DMS79 (cell line): Measurements from ENCODE around the gene JARID2.
A peak's percentile ranks its signal among the peaks of the same experiment; 100 is the strongest.

ENCODE experiments used
- DNase-seq: peaks from one replicate; lab custom pipeline; 2025; lab: John Stamatoyannopoulos, UW

The JARID2 gene

DNA sequence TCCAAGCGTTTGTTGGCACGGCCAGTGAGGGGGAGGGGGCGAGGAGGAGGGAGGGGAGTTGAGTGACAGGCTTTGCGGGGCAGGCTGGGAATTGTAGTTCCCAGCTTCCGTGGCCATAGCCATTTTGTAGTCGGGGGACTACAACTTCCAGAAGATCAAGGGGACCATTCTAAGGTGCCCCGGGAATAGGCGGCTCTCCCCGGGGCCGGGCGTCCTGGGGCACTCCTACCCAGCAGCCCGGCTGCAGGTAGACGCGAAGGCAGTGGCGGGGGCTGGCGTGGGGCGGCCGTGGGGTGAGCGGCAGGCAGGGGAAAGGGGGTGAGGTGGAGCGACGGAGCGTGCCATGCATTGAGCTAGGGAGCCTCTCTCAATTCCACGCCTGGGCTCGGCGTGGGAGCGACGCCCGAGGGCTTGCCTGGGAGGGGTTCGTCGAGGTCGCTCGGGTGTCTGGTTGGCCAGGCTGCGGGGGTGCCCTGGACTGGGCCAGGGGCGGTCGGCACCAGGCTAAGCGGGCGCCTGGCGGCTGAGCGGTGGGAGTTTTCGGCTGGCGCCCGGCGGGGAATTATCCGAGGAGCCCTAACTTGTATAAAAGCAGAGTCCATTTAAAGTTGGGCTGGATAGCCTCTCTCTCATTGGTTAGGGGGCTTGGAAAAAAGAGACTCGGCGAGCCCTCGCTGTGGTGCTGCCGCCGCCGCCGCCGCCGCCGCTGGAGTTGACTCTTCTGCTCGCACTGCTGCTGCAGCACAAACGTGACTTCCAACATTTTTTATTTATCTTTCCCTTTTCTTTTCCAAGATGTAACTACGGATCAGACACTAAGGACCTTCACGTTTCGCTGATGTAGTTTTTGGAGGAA lies at the start of gene JARID2:
Gene JARID2, plus strand, starts transcription at position 709 of the 856 bp plus-strand sequence. CDS start 471 bp downstream, outside the sequence.
- DNase-seq = peak; percentile 66

GRCh38 chr6:15200087-15200486 lies 45.8 kb upstream of the JARID2 start:
- DNase-seq = no peak

DNA sequence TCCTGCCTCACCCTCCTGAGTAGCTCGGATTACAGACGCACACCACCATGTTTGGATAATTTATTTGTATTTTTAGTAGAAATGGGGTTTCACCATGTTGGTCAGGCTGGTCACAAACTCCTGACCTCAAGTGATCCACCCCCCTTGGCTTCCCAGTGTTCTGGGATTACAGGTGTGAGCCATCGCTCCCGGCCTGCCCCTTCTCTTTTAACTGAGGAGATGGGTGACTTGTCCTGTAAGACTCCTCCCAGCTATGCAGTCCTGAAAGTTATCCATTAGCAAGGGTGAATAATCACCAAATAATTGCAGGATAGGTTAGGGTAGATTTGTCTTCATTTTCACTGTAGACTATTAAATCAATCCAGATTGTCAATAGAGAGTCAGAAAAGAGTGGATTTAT lies 40.5 kb upstream of the JARID2 start:
- DNase-seq = no peak

DNA sequence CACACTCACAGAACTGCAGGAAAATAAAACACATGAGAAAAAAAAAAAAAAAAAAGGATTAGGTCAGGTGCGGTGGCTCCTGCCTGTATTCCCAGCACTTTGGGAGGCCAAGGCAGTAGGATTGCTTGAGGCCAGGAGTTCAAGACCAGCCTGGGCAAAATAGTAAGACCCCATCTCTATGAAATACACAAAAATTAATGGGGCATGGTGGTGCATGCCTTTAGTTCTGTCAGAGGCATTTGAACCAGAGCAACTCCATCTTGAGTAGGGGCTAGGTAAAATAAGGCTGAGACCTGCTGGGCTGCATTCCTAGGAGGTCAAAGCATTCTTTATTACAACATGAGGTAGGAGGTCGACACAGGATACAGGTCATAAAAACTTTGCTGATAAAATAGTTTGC lies 39.0 kb upstream of the JARID2 start:
- no peak for DNase-seq

- DNase-seq = no peak
Measured at GRCh38 chr6:15207923-15208322, 37.9 kb upstream of the JARID2 start.

DNA sequence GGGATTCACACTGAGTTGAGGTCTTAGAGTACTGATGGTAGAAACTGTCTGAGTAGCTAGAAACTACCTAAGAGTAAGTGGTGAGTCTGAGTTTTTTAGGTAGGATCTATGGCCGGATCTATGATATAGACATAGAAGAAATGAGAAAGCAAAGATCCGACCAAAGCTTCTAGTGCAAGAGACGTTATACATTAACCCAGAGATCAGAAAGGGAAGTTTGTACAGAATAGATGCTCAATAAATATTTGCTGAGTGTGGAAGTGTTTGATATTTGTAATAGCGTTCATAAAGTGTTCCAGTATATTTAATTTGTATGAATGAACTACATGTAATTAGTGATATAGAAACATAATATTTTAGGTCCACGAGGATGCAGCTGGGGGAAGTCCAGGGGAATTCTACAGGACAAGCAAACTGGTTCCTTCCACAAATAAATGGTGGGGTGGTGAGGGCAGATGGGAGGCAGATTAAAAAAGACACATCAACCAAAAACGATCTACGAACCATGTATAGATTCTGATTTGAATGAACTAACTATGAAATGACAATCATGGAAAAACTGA lies 31.9 kb upstream of the JARID2 start:
- no peak for DNase-seq

- no peak for DNase-seq
Measured at GRCh38 chr6:15218401-15218800, 27.5 kb upstream of the JARID2 start.

DNA sequence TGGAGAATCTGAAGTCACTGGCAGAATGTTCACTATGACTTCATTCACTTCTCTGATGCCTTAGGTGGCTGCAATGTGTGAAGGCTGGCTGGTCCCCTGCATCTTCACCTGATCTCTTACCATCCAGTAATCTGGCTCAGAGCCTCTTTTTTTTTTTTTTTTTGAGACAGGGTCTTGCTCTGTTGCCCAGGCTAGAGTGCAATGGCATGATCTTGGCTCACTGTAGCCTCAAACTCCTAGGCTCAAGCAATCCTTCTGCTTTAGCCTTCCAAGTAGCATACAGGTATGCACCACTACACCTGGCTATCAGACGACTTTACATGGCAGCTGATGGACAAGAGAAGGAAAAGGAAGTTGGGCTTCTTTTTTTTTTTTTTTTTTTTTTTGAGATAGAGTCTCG lies 25.8 kb upstream of the JARID2 start:
- DNase-seq = no peak

DNA sequence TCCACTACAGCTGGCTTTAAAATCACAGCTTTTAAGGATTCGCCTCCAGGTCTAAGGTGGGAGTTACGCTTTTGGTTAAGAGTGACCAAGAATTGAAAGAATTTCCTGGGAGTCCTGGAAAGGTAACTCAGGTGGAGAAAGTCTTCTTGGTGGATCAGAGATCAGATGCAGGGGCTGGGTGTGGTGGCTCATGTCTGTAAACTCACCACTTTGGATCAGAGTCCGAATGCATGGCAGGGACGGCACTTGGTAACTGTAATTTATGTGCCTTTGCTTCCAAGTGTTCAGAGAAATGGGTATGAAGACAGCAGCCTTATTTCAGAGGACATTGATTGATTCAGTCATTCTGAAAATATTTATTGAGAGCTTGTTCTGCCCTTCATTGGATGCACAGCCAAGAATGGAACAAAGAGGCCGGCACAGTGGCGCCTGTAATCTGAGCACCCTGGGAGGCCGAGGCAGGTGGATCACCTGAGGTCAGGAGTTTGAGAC lies 18.0 kb upstream of the JARID2 start:
- DNase-seq = no peak

- no peak for DNase-seq
Measured at GRCh38 chr6:15230827-15231226, 15.0 kb upstream of the JARID2 start.

- DNase-seq = no peak
Measured at GRCh38 chr6:15232836-15233510, 12.9 kb upstream of the JARID2 start.

GRCh38 chr6:15234068-15234758 lies 11.7 kb upstream of the JARID2 start:
- DNase-seq = no peak

DNA sequence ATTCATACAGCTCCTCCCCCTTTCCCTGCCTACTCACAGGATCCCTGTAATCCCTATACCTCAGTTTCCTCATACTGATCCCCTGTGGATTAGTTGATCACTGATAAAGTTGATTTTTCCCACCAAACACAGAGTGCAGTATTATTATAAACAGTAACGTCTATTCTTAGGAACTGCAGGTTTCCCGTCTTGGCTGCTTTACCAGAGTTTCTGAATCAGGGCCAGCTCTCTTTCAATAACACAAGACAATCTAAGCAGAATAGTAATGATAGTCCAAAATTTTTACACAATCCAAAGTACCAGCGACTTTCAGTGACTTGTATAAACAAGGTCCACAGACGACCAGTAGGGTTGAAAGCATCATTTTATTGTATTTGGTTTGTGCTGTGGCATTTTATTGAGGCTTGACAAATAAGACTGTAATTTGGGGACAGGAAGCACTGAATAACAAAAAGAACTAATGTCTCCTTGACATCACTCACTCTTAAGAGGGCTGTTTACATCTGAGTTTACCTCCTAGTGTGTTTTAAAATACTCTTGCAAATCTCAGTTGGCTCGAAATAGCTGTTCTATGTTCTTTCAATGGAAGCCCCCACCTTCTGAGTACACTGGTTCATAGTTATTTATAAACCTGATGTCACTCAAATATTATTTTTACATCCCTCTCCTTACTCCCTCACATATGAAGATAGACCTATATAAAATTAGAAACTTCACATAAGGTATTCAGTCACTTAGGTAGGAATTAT lies 6.1 kb upstream of the JARID2 start:
- no peak for DNase-seq

DNA sequence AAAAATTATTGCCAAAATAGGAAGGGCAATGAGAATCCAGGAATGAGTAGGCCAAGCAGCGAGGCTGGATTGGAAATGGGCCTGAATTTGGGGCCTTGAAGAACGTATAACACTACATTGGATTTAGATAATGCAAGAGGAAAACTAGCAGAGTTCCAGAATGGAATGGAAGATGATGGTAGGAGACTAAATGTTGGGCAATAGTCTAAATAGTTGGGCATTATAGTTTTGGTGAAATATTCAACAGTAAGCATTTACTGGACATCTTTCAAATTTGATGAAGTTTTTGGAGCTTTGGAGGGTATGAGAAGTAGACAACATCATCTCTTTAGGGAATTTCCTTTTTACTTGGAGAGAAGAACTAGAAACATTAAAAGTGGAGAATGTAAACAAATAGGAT lies 3.4 kb upstream of the JARID2 start:
- no peak for DNase-seq

GRCh38 chr6:15242937-15243614 lies 2.8 kb upstream of the JARID2 start:
- no peak for DNase-seq

- DNase-seq = no peak
Measured at GRCh38 chr6:15243910-15244619, 1.8 kb upstream of the JARID2 start.

- DNase-seq = no peak
Measured at GRCh38 chr6:15244620-15245360, 1.1 kb upstream of the JARID2 start.

DNA sequence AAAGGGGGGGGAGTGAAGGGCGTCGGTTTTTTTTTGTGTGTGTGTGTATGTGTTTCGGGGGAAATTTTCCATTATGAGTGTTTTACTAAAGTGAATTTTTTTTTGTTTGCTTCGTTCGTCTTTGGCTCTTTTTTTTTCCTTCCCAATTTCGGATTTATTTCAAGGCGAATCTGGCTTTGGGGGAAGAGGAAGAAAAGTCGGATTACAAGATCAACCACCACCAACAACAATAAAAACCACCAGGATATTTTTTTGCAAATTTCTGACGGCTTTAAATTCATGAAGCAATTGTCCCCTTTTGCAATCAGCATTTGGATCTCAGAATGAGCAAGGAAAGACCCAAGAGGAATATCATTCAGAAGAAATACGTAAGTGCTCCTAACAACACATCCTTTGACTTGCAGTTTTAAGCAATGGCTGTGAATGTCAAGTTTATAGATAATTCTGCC lies 372 bp downstream of the JARID2 start:
- DNase-seq = no peak

GRCh38 chr6:15246666-15247499 lies 1.0 kb downstream of the JARID2 start:
- no peak for DNase-seq
